AG10803 (cell line): Measurements from ENCODE around the gene PCYT1A.
"Not testable (repeated sequence)": the region's sequence is repeated elsewhere in the genome, so short reads cannot be mapped to it uniquely, and the experiment has no call there.

Experiments used
- DNase-seq: peaks from one replicate; pipeline ENCODE4 v3.0.0; 2010; ENCODE audit warnings: low read depth
- H3K4me3 ChIP-seq: 2 replicates; pipeline ENCODE4 v1.5.1; 2011; ENCODE audit warnings: mild to moderate bottlenecking, low read length, control low read depth
- TF ChIP-seq, protein P1 (sequence below): conservative IDR thresholded peaks from 2 replicates; pipeline ENCODE4 v1.5.1; 2011; ENCODE audit warnings: mild to moderate bottlenecking, low read length, control low read depth, inconsistent platforms

PCYT1A gene

DNA sequence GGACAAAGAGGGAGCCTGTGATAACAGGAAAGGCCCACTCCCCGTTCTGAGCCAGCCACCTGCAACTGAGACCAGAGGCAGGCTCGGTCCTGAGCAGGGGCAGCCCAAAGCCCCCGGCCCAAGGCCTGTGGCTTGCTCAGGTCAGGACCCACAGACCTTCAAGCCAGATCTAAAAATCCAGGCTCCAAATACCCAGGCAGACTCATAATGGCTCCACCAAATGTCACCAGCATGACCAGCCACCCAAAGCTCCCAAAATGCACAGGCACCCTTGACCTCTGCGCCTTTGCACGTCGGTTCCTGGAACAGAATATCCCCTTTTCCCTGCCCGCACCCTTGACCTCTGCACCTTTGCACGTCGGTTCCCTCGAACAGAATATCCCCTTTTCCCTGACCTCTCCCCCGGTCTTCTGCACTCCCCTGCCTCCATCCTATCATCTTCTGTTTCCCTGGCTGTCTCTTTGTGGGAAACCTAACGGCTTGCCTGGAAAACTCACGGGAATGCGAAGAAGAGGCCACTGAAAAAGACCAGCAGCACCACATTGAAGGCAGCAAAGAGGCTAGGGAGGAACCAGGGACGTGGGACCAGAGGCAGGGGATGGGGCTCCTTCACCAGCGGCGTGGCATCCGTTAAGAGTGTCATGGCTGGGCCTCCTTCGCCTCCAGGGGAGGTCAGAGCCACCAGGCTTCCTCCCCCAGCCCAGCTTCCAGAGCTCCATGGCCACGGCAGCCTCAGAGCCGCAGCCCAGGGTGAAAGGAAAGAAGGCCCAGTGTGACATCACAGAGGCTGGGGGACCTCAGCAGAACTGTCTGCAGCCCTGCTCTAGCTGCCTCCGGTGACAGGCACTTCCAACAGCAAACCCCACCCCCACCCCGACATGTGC is 76.6 kb downstream of the PCYT1A start, which contains the start of gene ZDHHC19:
Gene ZDHHC19, minus strand, starts transcription at position 728 of the 884 bp plus-strand sequence. Its CDS starts 85 bp downstream, at position 643.
- TF ChIP-seq, protein P1, sequence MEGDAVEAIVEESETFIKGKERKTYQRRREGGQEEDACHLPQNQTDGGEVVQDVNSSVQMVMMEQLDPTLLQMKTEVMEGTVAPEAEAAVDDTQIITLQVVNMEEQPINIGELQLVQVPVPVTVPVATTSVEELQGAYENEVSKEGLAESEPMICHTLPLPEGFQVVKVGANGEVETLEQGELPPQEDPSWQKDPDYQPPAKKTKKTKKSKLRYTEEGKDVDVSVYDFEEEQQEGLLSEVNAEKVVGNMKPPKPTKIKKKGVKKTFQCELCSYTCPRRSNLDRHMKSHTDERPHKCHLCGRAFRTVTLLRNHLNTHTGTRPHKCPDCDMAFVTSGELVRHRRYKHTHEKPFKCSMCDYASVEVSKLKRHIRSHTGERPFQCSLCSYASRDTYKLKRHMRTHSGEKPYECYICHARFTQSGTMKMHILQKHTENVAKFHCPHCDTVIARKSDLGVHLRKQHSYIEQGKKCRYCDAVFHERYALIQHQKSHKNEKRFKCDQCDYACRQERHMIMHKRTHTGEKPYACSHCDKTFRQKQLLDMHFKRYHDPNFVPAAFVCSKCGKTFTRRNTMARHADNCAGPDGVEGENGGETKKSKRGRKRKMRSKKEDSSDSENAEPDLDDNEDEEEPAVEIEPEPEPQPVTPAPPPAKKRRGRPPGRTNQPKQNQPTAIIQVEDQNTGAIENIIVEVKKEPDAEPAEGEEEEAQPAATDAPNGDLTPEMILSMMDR: no peak
- H3K4me3 ChIP-seq: no peak within 1 kb of the TSS
- DNase-seq: no peak

DNA sequence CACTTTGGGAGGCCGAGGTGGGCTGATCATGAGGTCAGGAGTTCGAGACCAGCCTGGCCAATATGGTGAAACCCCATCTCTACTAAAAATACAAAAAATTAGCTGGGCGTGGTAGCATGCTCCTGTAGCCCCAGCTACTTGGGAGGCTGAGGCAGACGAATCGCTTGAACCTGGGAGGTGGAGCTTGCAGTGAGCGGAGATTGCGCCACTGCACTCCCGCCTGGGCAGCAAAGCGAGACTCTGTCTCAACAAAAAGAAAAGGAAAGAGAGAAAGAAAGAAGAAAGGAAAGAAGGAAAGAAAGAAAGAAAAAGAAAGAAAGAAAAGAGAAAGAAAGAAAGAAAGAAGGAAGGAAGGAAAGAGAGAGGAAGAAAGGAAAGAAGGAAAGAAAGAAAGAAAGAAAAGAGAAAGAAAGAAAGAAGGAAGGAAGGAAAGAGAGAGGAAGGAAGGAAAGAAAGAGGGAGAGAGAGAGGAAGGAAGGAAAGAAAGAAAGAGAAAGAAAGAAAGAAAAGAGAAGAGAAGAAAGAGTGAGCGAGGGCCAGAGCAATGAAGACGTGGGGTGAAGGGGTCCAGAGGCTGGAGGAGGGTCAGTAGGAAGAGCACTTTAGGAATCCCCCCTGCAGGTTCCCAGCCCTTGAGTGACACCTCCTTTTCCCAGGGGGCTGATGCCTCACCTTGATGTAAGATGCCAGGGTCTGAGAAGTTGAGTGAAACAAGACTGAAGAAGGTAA is 77.4 kb downstream of the PCYT1A start:
- H3K4me3 ChIP-seq, DNase-seq: not testable (repeated sequence)

DNA sequence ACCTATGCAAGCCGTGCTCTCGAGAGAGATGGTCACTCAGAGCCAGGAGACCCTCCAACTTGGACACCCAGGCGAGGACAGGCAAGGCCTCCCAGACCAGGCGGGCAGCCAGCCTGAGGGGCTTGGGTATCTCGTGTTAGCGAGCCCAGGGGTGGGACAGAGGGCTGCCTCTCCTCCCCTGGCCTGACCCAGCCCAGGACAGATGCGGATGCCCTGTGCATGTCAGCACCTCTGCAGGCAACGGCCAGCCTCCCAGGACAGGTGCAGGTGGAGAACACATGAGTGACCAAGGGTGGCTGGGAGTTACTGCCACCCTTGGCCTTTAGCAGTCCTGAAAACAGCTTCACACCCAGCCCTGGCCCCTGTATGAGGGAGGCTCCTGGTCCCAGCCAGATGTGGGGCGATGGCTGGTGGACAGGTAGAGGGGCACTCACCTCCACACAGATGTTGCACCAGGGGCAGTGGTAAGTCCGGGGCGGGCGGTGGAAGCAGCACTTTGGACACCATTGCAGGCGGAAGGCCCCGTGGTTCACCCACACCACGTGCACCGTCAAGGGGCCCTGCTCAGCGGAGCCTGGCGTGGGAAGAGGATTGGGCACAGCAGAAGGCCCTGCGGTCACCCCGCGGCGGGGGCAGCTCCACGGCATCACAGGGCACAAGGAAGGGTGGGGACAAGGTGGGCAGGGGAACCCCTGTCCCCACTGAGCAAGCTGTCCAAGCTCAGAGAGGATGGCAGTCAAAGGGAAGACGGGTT is 78.4 kb downstream of the PCYT1A start:
- no peak overlapping the region for H3K4me3 ChIP-seq
- no peak for DNase-seq
- TF ChIP-seq, protein P1: no peak

DNA sequence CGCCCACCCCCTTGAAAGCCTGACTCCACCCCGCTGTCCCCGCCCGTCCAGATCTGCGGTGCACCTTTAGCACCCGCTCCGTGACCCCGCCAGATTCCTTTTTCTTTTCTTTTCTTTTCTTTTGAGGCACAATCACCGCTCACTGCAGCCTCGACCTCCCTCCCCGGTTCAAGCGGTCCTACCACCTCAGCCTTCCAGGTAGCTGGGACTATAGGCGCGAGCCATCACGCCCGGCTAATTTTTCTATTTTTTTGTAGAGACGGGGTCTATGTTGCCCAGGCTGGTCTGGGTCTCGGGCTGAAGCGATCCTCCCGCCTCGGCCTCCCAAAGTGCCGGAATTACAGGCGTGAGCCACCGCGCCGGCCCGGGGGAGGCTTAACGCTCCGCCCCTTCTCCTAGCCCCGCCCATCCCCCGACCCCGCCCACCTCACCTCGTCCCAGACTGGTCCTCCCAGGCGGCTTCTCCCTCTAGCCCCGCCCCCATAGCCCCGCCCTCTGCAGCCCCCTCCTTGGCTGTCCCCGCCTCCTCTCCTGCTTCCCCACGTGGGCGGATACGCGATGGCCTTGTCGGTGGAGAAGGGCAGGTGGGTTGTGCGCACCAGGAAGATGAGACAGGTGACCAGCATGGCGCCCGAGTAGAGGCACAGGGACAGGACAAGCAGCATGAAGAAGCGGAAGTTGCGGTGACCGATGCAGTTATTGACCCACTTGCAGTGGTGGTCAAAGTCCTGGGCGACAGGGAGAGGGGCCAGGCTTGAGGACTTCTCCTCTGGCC is 79.5 kb downstream of the PCYT1A start:
- TF ChIP-seq, protein P1: no peak
- H3K4me3 ChIP-seq: peak overlapping the region; percentile 48

DNA sequence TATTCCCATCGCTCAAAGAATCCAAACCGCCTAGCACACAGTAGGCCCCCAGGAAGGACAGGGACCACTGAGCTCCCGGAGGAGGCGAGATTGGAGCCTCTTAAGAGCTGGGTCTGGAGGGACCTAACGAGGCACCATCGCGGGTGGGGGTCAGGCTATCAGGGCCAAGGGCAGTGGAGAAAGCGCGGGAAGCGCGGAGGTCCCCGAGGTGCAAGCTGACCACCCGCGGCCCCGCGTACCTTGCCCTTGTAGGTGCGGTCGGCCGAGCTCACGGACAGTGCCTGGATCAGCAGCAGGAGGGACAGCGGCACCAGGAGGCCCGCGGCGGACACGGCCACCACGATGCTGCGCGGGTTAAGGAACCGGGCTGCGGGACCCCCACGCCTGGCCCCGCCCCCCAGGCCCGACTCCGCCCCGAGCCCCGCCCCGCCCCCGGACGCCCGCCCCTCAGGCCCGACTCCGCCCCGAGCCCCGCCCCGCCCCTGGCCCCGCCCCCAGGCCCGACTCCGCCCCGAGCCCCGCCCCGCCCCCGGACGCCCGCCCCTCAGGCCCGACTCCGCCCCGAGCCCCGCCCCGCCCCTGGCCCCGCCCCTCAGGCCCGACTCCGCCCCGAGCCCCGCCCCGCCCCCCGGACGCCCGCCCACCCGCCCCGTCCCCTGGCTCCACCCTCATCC is 80.2 kb downstream of the PCYT1A start:
- no peak for DNase-seq
- TF ChIP-seq, protein P1: no peak
- peak overlapping the region; percentile 33 for H3K4me3 ChIP-seq

More for the DNA sequence above, 79.5 kb downstream of the PCYT1A start:
- no peak for DNase-seq

DNA sequence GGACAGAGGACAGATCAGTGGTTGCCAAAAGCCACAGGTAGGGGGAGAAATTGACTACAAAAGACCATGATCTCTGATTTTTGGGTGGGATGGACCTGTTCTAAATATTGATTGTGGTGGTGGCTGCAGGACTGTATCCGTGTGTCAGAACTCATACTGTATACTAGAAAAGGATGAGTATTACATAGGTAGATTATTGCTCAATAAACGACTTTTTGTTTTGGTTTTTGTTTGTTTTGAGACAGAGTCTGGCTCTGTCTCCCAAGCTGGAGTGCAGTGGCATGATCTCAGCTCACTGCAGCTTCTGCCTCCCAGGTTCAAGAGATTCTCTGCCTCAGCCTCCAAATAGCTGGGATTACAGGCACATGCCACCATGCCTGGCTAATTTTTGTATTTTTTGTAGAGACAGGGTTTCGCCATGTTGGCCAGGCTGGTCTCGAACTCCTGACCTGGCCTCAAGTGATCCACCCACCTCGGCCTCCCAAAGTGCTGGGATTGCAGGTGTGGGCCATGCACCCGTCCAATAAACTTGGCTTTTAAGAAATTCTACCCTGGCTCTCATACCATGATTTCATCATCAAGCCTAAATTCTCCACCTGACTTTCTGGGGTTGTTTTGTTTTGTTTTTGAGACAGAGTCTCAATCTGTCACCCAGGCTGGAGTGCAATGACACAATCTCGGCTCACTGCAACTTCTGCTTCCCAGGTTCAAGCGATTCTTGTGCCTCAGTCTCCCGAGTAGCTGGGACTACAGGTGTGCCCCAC is 81.9 kb downstream of the PCYT1A start:
- not testable (repeated sequence) for H3K4me3 ChIP-seq, DNase-seq

DNA sequence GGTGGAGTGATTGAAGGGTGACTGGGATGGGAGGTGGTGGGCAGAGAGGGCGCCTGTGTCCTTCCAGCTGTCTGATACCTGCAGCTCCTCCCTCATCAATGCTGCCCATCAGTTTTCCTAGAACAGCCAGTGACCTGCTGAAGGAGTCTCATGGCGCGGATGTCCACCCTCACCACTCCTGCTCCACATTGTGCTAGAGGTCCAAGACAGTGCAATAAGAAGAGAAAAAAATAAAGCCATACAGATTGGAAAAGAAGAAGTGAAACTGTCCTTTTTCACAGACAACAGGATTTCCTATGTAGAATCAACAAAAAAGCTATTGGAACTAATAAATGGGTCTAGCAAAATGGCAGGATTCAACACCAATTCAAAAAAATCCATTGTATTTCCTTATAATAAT is 83.7 kb downstream of the PCYT1A start:
- no peak overlapping the region for H3K4me3 ChIP-seq
- TF ChIP-seq, protein P1: no peak
- DNase-seq: no peak
